Activated CD4-positive, alpha-beta T cell treated with anti-CD3 and anti-CD28 coated beads, Interleukin-10, Interleukin-2, amounts not matched to agents 100 ng/mL and 50 ng/mL, durations not matched to agents 16 hours and 8 hours (primary cell): ENCODE results near the gene RGS6.

Source experiments
- DNase-seq: peaks from one replicate; pipeline ENCODE4 v3.0.0-alpha.2; 2020

RGS6 gene

GRCh38 chr14:72597252-72598233 lies 665.3 kb downstream of the RGS6 start:
- DNase-seq = no peak

- no peak for DNase-seq
These were observed 666.1 kb downstream of the RGS6 start for GRCh38 chr14:72598306-72598705.

GRCh38 chr14:72599579-72600470 lies 667.6 kb downstream of the RGS6 start:
- no peak for DNase-seq

- DNase-seq = no peak
These were observed 668.5 kb downstream of the RGS6 start for GRCh38 chr14:72600551-72601330.

- DNase-seq = no peak
These were observed 671.4 kb downstream of the RGS6 start for GRCh38 chr14:72603639-72604038.

GRCh38 chr14:72604133-72604532 lies 671.9 kb downstream of the RGS6 start:
- no peak for DNase-seq

GRCh38 chr14:72605096-72605920 lies 673.1 kb downstream of the RGS6 start:
- DNase-seq = no peak

- no peak for DNase-seq
These were observed 673.6 kb downstream of the RGS6 start for GRCh38 chr14:72605921-72606220.

GRCh38 chr14:72606879-72607278 lies 674.6 kb downstream of the RGS6 start:
- DNase-seq = no peak

- no peak for DNase-seq
These were observed 675.3 kb downstream of the RGS6 start for GRCh38 chr14:72607386-72608130.

GRCh38 chr14:72608391-72609204 lies 676.4 kb downstream of the RGS6 start:
- DNase-seq = peak; percentile 7

- DNase-seq = no peak
These were observed 677.1 kb downstream of the RGS6 start for GRCh38 chr14:72609205-72609916.

- no peak for DNase-seq
These were observed 678.0 kb downstream of the RGS6 start for GRCh38 chr14:72610096-72610830.

GRCh38 chr14:72610831-72611200 lies 678.6 kb downstream of the RGS6 start:
- no peak for DNase-seq

GRCh38 chr14:72611506-72611905 lies 679.3 kb downstream of the RGS6 start:
- no peak for DNase-seq

GRCh38 chr14:72612041-72612440 lies 679.8 kb downstream of the RGS6 start:
- no peak for DNase-seq

GRCh38 chr14:72613231-72613974 lies 681.2 kb downstream of the RGS6 start:
- DNase-seq = no peak

GRCh38 chr14:72613975-72614319 lies 681.7 kb downstream of the RGS6 start:
- DNase-seq = no peak
